H54 (cell line): Measurements from ENCODE around the gene BRD3OS.
"Not testable (repeated sequence)": the region's sequence is repeated elsewhere in the genome, so short reads cannot be mapped to it uniquely, and the experiment has no call there.

Experiments used
- DNase-seq: peaks from one replicate; pipeline ENCODE4 v3.0.0; 2011; ENCODE audit warnings: low spot score, mixed read lengths; ENCODE audit not compliant: insufficient read length
- FAIRE-seq: peaks from 3 replicates; lab custom pipeline; 2011; peaks lifted over from hg19 to GRCh38; lab: Jason Lieb, UNC
- POLR2A ChIP-seq: IDR thresholded peaks from 2 replicates; pipeline ENCODE4 v1.6.1; 2011; ENCODE audit warnings: low read depth, mild to moderate bottlenecking, low read length

The BRD3OS gene

GRCh38 chr9:134067904-134068743 lies 42.8 kb downstream of the BRD3OS start, which contains the start of gene BRD3:
Gene BRD3, minus strand, starts transcription at chr9:134068026. Its CDS starts 14,549 bp downstream, at chr9:134053477.
- DNase-seq (peak; percentile 98), FAIRE-seq (no peak)
- TF ChIP-seq POLR2A: peak; percentile 67

- no peak for FAIRE-seq
- no peak for DNase-seq
- no peak for TF ChIP-seq POLR2A
Measured at GRCh38 chr9:134068744-134069479, 43.6 kb downstream of the BRD3OS start.

DNA sequence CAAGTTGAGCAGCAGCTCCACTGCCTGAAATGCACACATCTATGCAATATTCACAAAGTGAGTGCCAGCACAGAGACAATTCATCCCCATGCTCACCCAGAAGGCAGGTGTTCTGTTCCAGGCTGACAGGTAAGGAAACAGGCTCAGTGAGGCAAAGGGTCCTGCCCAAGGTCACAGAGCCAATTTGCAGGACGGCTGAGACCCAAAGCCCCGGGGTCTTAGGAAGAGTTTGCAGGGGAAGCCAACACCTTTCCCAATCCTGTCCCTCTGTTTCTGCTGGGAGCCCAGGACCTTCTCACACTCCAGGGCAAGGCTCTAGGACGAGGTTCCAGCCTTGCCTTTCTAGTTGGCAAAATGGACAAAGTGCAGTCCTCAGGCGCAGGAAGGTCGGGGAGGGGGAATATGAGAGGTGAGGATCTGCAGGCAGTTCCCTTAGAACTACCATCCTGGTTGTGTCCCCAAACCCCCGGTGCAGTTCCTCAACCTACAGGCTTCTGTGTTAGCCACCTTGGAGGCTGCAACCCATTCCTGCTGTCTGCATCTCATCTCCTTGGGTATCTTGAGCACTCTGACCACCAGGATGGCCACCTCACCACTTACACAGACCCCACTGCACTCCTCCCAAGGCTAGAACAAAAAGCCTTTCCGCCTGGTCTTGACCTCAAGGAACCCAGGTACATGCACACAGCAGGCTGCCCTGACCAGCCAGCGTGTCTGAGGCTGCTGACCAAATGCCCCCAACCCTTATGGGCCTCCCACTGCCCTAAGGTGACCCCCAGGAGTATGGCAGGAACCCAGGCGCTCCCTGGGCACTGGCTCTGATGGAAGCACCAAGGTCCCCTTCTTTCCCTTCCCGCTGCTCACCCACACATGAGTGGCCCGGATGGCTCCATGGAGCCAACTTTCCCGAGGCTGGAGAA lies 44.5 kb downstream of the BRD3OS start:
- TF ChIP-seq POLR2A: no peak
- no peak for FAIRE-seq
- DNase-seq: no peak

DNA sequence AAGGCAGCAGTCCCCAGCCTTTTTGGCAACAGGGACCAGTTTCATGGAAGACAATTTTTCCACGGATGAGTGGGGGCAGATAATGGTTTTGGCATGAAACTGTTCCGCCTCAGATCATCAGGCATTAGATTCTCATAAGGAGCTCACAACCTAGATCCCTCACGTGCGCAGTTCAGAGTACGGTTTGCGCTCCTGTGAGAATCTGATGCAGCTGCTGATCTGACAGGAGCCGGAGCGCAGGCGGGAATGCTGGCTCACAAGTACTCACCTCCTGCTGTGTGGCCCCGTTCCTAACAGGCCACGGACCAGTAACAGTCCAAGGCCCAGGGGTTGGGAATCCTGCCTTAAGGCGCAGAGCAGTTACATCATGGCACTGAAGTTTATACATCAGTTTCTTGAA lies 45.9 kb downstream of the BRD3OS start:
- no peak for FAIRE-seq
- no peak for DNase-seq
- no peak for TF ChIP-seq POLR2A

- DNase-seq, FAIRE-seq: not testable (repeated sequence)
Measured at GRCh38 chr9:134072683-134073082, 47.4 kb downstream of the BRD3OS start.

GRCh38 chr9:134073500-134073899 lies 48.2 kb downstream of the BRD3OS start:
- no peak for FAIRE-seq

GRCh38 chr9:134075689-134076088 lies 50.4 kb downstream of the BRD3OS start:
- not testable (repeated sequence) for FAIRE-seq, DNase-seq

More at GRCh38 chr9:134073500-134073899, 48.2 kb downstream of the BRD3OS start:
- DNase-seq: peak; percentile 4
- no peak for TF ChIP-seq POLR2A

DNA sequence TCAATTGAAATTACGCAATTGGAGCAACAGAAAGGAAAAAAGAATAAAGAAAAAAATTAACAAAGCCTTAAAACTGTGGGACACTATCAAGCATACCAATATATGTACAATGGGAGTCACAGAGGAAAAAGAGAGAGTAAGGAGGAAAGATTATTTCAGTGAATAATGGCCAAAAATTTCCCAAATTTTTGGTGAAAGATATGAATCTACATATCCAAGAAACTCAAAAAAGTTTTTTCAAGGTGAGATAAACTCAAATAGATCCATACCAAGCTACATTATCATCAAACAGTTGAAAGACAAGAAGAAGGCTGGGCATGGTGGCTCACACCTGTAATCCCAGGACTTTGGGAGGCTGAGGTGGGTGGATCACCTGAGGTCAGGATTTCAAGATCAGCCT lies 51.4 kb downstream of the BRD3OS start:
- DNase-seq (no peak), FAIRE-seq (no peak)
- TF ChIP-seq POLR2A: no peak
